CD4-positive, alpha-beta T cell treated with Interleukin-4 for 1 hour (primary cell): Measurements from ENCODE around the gene RNF32.

ENCODE experiments used
- DNase-seq, 2 donors: peaks; one replicate each; pipeline ENCODE4 v3.0.0-alpha.2; 2020 to 2022

The RNF32 gene

DNA sequence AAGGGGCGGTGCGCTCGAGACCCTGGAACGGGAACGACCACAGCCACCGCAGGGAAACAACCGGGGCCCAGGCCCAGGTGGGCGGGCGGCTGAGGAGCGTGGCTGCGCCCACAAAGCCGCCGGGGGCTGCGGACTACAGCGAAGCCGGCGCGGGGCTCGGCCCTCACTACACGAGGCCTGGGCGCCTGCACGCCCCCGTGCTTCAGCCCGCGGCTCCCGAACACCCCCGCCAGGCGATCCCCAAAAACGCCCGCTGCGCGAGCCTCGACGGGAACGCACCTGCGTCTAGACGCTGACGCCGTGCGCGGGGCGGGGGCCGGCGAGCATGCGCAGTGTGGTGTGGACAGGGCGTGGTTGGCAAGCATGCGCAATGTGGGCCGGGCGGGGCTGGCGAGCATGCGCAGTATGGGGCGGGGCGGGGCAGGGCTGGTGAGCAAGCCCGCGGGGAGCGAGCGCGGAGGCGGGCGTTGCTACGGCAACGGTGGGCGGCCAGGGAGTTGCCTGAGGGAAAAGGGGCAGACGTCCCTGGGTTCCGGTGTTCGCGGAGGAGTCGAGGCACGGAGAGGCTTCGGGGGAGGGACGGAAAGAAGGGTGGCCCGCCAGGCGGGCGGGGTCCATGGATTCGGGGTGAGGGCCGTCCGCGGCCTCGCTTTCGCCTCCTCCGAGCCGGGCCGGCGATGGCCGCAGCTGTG, at the start of gene RNF32:
Gene RNF32, plus strand, starts transcription at position 518 of the 692 bp plus-strand sequence. CDS start 3,104 bp downstream, outside the sequence.
- peak; percentile 92 to 96 for DNase-seq

- DNase-seq: no peak
Observed at GRCh38 chr7:156592155-156592884, 48.3 kb upstream of the RNF32 start.

DNA sequence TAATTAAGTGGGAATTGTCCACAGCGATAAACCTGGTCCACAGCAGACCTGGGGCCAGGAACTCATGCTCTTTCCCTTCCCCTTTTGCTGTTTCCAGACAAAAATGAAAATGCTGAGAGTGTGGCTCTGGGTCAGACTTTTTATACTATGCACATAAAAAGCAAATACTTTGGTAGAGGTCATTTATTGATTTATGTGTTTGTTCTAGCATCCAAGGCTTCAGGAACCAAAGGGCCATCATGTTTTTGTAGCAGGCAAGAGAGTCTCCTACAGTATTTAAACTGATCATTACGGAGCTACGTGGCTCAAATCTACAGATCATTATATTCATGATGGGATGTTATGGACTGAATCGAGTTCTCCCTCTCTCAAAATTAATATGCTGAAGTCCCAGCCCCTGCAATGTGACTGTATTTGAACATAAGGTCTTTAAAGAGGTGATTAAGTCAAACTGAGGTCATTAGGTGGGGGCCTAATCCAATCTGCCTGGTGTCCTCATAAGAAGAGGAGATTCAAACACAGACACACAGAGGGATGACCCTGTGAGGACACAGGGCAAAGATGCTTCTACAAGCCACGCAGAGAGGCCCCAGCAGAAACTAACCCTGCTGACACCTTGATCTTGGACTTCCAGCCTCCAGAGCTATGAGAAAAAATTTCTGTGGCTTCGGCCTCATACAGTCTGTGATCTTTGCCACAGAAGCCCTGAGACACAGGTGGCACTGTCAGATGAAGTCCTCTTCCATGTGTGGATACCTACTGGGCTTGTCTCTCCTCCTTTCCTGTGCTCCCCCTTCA, 46.1 kb upstream of the RNF32 start:
- no peak for DNase-seq

DNA sequence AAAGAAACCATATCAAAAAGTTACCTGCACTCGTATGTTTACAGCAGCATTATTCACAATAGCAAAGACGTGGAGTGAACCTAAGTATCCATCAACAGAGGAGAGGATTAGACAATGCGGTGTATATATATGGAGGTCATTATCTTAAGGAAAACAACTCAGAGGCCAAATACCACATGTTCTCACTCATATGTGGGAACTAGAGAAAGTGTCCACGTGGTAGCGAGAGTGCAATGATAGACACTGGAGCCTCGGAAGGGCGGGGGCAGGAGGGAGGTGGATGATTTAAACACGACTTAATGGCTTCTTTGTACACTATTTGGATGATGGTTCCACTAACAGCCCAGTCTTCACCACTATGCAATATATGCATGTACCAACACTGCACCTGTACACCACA, 40.1 kb upstream of the RNF32 start:
- DNase-seq: no peak

DNA sequence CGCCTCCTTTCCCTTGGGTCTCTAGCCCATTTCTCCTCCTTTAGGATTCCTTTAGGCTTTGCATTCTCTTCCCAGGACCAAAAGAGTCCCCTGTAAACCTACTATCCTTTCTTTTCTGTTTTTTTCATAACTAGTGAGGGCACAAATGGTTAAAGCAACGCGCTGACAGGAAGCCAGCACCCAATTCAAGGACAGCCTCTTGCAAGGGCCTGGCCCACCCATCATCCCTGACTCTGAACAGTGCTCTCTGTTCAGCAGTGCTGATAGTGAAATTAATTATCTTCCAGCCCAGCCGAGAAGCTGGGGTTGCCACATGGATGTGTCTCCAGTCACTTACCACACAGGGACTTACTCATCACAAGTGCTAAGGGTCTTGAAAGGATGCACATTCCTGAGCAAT, 38.3 kb upstream of the RNF32 start:
- no peak for DNase-seq

DNA sequence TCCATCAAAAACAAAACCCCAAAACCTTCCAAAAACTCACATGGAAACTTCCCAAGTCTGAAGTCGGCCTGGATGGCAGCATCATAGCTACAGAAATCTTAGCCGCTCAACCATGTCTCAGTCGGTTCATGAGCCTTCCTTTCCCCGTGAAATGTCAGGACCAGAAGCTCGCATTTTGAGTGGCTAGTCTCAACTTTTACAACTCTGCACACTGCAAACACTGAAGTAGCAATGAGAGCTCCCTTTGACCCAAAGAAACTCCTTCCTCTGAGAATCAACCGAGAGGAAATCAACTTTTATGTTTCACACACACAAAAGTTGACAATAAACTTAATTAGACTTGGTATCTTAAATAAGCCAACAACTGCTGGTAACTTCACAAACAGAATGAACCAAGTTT, 37.6 kb upstream of the RNF32 start:
- no peak for DNase-seq

- no peak for DNase-seq
Observed at GRCh38 chr7:156603629-156604028, 36.9 kb upstream of the RNF32 start.

GRCh38 chr7:156604311-156604710, 36.3 kb upstream of the RNF32 start:
- no peak for DNase-seq

- no peak for DNase-seq
Observed at GRCh38 chr7:156604836-156605695, 35.5 kb upstream of the RNF32 start.

- no peak for DNase-seq
Observed at GRCh38 chr7:156606135-156606534, 34.4 kb upstream of the RNF32 start.

- DNase-seq: no peak
Observed at GRCh38 chr7:156606691-156607331, 33.8 kb upstream of the RNF32 start.

- no peak for DNase-seq
Observed at GRCh38 chr7:156607332-156608172, 33.0 kb upstream of the RNF32 start.

GRCh38 chr7:156608173-156608478, 32.4 kb upstream of the RNF32 start:
- DNase-seq: no peak

GRCh38 chr7:156609010-156609877, 31.3 kb upstream of the RNF32 start:
- DNase-seq: no peak

DNA sequence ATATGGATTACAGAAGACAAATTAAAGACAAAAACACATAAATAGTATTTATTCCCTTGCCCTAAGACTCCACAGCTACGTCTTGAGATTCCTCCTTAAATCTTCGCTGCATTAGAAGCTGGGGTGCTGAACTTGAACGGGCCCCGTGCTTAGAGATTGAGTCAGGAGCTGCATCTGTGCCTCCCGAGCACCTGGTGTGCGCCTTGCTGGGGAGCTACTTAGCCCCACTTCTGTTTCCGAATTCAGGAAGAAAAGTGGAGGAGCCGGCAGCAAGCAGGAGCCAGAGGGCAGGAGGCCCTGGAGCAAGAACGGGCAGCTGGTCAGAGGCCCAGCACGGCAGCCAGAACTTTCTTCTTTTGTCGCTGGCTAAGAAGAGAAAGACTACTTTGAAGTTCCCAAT, 30.4 kb upstream of the RNF32 start:
- DNase-seq: no peak

GRCh38 chr7:156610601-156611000, 30.0 kb upstream of the RNF32 start:
- DNase-seq: no peak

GRCh38 chr7:156611014-156612010, 29.3 kb upstream of the RNF32 start:
- DNase-seq: no peak

GRCh38 chr7:156612930-156613329, 27.6 kb upstream of the RNF32 start:
- peak; percentile 62 to 79 for DNase-seq
